Spleen (tissue), 11 donors: ENCODE data around the gene SCP2. TPM values are rescaled to one million over a fixed set of nuclear protein-coding genes. Genes with fewer than 3 reads are reported as not detected.

Source experiments
- DNase-seq: peaks from one replicate; pipeline ENCODE4 v3.0.0-alpha.2; 2020
- H3K27ac ChIP-seq, 8 donors: fragments of 200-600 bp; sonication (generic) in 7 of 8; 1 replicate in 4 of 8; 2 replicates in 4 of 8; pipeline versions ENCODE4 v1.5.0 to v1.8.0; 2016 to 2021; ENCODE audit warnings: inconsistent platforms in 4 of 8, mild to moderate bottlenecking in 4 of 8, moderate library complexity in 1 of 8
- H3K27me3 ChIP-seq, 7 donors: fragments of 200-600 bp; sonication (generic) in 6 of 7; replicated peaks in 1 of 7; 1 replicate in 4 of 7; 2 replicates in 3 of 7; pipeline versions ENCODE4 v1.5.0 to v1.8.0; 2016 to 2021; ENCODE audit warnings: inconsistent platforms in 3 of 7, mild to moderate bottlenecking in 1 of 7
- H3K36me3 ChIP-seq, 6 donors: fragments of 200-600 bp; sonication (generic) in 5 of 6; 1 replicate in 4 of 6; 2 replicates in 2 of 6; pipeline versions ENCODE4 v1.5.0 to v1.8.0; 2016 to 2021; ENCODE audit warnings: inconsistent platforms in 2 of 6
- H3K4me1 ChIP-seq, 6 donors: fragments of 200-600 bp; sonication (generic) in 5 of 6; 1 replicate in 3 of 6; 2 replicates in 3 of 6; pipeline versions ENCODE4 v1.5.0 to v1.8.0; 2016 to 2021; ENCODE audit warnings: inconsistent platforms in 3 of 6
- H3K4me3 ChIP-seq, 8 donors: fragments of 200-600 bp; sonication (generic) in 7 of 8; 1 replicate in 4 of 8; 2 replicates in 4 of 8; pipeline versions ENCODE4 v1.5.0 to v1.8.0; 2016 to 2021; ENCODE audit warnings: inconsistent platforms in 4 of 8, mild to moderate bottlenecking in 4 of 8, moderate library complexity in 2 of 8
- H3K9me3 ChIP-seq, 8 donors: fragments of 200-600 bp; sonication (generic) in 7 of 8; 1 replicate in 4 of 8; 2 replicates in 4 of 8; pipeline versions ENCODE4 v1.5.0 to v1.8.0; 2016 to 2021; ENCODE audit warnings: inconsistent platforms in 4 of 8
- CTCF ChIP-seq, 11 experiments: fragments of 200-600 bp in 7 of 11; fragments of 450-650 bp in 4 of 11; sonication (generic) in 4 of 11; IDR thresholded peaks in 8 of 11; conservative IDR thresholded peaks in 3 of 11; 1 replicate in 7 of 11; 2 replicates in 4 of 11; pipeline versions ENCODE4 v1.4.0 to v1.8.0; 2016 to 2021; ENCODE audit warnings: antibody characterized with exemption in 11 of 11, inconsistent platforms in 4 of 11, mild to moderate bottlenecking in 1 of 11
- POLR2A ChIP-seq, 3 donors: fragments of 450-650 bp; IDR thresholded peaks; one replicate each; pipeline ENCODE4 v1.5.1; 2017; ENCODE audit warnings: antibody characterized with exemption in 3 of 3, mild to moderate bottlenecking in 1 of 3
- POLR2AphosphoS5 ChIP-seq, 3 donors: sonication (generic); formaldehyde crosslinking; IDR thresholded peaks; one replicate each; pipeline ENCODE4 v1.5.1; 2017; ENCODE audit warnings: antibody characterized with exemption in 3 of 3
- WGBS, 5 donors: extraction: QIAGEN DNeasy Blood & Tissue Kit in 3 of 5; methylation state at CpG; one replicate each; pipeline versions ENCODE4 v1.1.5 to v1.1.7; 2013 to 2018; 5-methylcytosine and 5-hydroxymethylcytosine counted together
- intact Hi-C: fragments of 100-400 bp; cut with DNase I; formaldehyde crosslinking; loops from one replicate; pipeline ENCODE4 v1.15.0; 2023; ENCODE audit warnings: low total_unique reads
- polyA plus RNA-seq, 3 donors: library from polyadenylated mRNA; stranded (reverse); fragments of 200-250 nt; gene quantifications; one replicate each; pipeline ENCODE4 v1.2.1, GENCODE V29; 2013
- total RNA-seq, 7 donors: library from RNA; depleted of rRNA in 3 of 7; stranded (reverse); fragments of >200 nt in 3 of 7; fragmentation: NEBNext Ultra II Directional in 4 of 7; extraction: Animal tissue kit (Norgen Biotek cat#: 25700) in 4 of 7; gene quantifications; one replicate each; pipeline versions ENCODE4 v1.1.0 to v1.2.1, GENCODE V29; 2016 to 2021
- donor health status: healthy with polysubstance abuse.
- donor health status: DM: no; HTN: no; CAD: no; lungs with moderate emphysema.
- donor health status: DM: no; HTN: no; CAD: no.
- donor health status: Bipolar disorder and iron deficiency.
- donor health status: healthy.
- donor health status: DM: no; HTN: no; CAD: no.
- donor health status: DM: yes; HTN: yes; CAD: no.

SCP2 gene
- total and polyA plus RNA-seq, 10 donors: 69.4 to 105 (median 83.6) TPM

- intact Hi-C loops: no loop called here
- no peak for TF ChIP-seq POLR2A (IDR thresholded peaks at IDR 0.05)
- no peak for TF ChIP-seq CTCF (IDR thresholded peaks at IDR 0.05 in 8 of 11, conservative IDR thresholded peaks at IDR 0.05 in 3 of 11)
- no peak for TF ChIP-seq POLR2AphosphoS5 (IDR thresholded peaks at IDR 0.05)
- Histone ChIP-seq H3K4me1 (no peaks in the 10 kb centered on the region), H3K4me3 (no peak overlapping the region), H3K27me3 (peaks cover 0 to 17% (median 0%) of the 10 kb centered on the region in 7 donors), H3K27ac (no peak overlapping the region), H3K9me3 (no peaks in the 10 kb centered on the region), H3K36me3 (no peaks in the 10 kb centered on the region)
- WGBS, 5 donors: 87 to 93% (median 91%) methylated on average over 21 to 31 of the region's 31 CpGs
- DNase-seq: no peak
These were observed 142.7 kb downstream of the SCP2 start for GRCh38 chr1:53069663-53070327.

- no peaks in the 10 kb centered on the region for H3K36me3 ChIP-seq
- no peak overlapping the region for H3K27ac ChIP-seq
- DNase-seq: peak; percentile 67
- intact Hi-C loops: no loop called here
- no peak overlapping the region for H3K4me3 ChIP-seq
- peaks cover 0 to 19% (median 0%) of the 10 kb centered on the region in 7 donors for H3K27me3 ChIP-seq
- no peaks in the 10 kb centered on the region for H3K9me3 ChIP-seq
- H3K4me1 ChIP-seq: no peaks in the 10 kb centered on the region
- 95 to 98% (median 96%) methylated on average over 11 to 12 of the region's 12 CpGs for WGBS, 5 donors
- TF ChIP-seq CTCF (IDR thresholded peaks at IDR 0.05 in 8 of 11, conservative IDR thresholded peaks at IDR 0.05 in 3 of 11) (no peak), POLR2A (IDR thresholded peaks at IDR 0.05) (no peak), POLR2AphosphoS5 (IDR thresholded peaks at IDR 0.05) (no peak)
These were observed 143.5 kb downstream of the SCP2 start for GRCh38 chr1:53070621-53071020.

- no peaks in the 10 kb centered on the region for H3K9me3 ChIP-seq
- no peak overlapping the region for H3K27ac ChIP-seq
- no peak overlapping the region for H3K4me3 ChIP-seq
- WGBS, 5 donors: 80 to 87% (median 83%) methylated on average over 12 to 17 of the region's 17 CpGs
- no peaks in the 10 kb centered on the region for H3K36me3 ChIP-seq
- H3K4me1 ChIP-seq: no peaks in the 10 kb centered on the region
- DNase-seq: peak; percentile 57
- TF ChIP-seq POLR2AphosphoS5 (IDR thresholded peaks at IDR 0.05) (no peak), POLR2A (IDR thresholded peaks at IDR 0.05) (no peak), CTCF (IDR thresholded peaks at IDR 0.05 in 8 of 11, conservative IDR thresholded peaks at IDR 0.05 in 3 of 11) (no peak)
- intact Hi-C loops: no loop called here
- peaks cover 0 to 22% (median 0%) of the 10 kb centered on the region in 7 donors for H3K27me3 ChIP-seq
These were observed 144.2 kb downstream of the SCP2 start for GRCh38 chr1:53071167-53071865.

GRCh38 chr1:53071915-53072314 lies 144.8 kb downstream of the SCP2 start:
- 90 to 97% (median 95%) methylated on average over 1 of the region's 1 CpG for WGBS, 5 donors
- no peak overlapping the region for H3K4me3 ChIP-seq
- TF ChIP-seq POLR2A (IDR thresholded peaks at IDR 0.05) (no peak), POLR2AphosphoS5 (IDR thresholded peaks at IDR 0.05) (no peak), CTCF (IDR thresholded peaks at IDR 0.05 in 8 of 11, conservative IDR thresholded peaks at IDR 0.05 in 3 of 11) (no peak)
- DNase-seq: no peak
- no peaks in the 10 kb centered on the region for H3K36me3 ChIP-seq
- intact Hi-C loops: no loop called here
- no peaks in the 10 kb centered on the region for H3K4me1 ChIP-seq
- H3K27ac ChIP-seq: no peak overlapping the region
- peaks cover 0 to 25% (median 0%) of the 10 kb centered on the region in 7 donors for H3K27me3 ChIP-seq
- H3K9me3 ChIP-seq: no peaks in the 10 kb centered on the region
